Measurements from ENCODE around the gene CNKSR3.

DNA sequence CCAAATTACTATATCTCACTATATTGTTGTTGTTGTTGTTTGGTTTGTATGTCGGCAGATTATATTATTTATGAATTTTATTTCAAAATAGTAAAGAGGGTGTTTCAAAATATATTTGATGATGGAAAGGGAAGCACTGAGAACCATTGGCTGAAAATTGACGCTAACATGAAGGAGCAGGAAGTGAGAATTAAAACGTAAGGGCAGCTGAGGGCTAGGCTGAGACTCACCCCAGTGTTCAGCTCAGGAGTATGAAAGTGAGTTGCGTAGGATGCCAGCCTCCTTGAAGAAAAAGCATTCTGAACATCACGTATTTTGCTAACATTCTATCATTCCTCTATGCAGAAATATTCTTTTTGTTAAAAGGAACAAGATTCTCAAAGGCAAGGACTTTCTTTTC lies 143.1 kb downstream of the CNKSR3 start:
- no peak for TF ChIP-seq POLR2A (IDR thresholded peaks at IDR 0.05)
- TF ChIP-seq, protein P1, sequence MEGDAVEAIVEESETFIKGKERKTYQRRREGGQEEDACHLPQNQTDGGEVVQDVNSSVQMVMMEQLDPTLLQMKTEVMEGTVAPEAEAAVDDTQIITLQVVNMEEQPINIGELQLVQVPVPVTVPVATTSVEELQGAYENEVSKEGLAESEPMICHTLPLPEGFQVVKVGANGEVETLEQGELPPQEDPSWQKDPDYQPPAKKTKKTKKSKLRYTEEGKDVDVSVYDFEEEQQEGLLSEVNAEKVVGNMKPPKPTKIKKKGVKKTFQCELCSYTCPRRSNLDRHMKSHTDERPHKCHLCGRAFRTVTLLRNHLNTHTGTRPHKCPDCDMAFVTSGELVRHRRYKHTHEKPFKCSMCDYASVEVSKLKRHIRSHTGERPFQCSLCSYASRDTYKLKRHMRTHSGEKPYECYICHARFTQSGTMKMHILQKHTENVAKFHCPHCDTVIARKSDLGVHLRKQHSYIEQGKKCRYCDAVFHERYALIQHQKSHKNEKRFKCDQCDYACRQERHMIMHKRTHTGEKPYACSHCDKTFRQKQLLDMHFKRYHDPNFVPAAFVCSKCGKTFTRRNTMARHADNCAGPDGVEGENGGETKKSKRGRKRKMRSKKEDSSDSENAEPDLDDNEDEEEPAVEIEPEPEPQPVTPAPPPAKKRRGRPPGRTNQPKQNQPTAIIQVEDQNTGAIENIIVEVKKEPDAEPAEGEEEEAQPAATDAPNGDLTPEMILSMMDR (IDR thresholded peaks at IDR 0.05), result no peak

Measured in uterus (tissue), 2 donors.